Right lobe of liver (tissue), 4 donors: ENCODE measurements around the gene PTPRR.

ENCODE experiments used
- POLR2A ChIP-seq: fragments of 450-650 bp; IDR thresholded peaks from one replicate; pipeline ENCODE4 v1.6.1; 2017; ENCODE audit warnings: antibody characterized with exemption, mild to moderate bottlenecking
- TF ChIP-seq, protein P1 (sequence below), 4 donors: fragments of 200-600 bp in 3 of 4; fragments of 450-650 bp in 1 of 4; IDR thresholded peaks; one replicate each; pipeline versions ENCODE4 v1.5.1 to v1.8.0; 2016 to 2022; ENCODE audit warnings: antibody characterized with exemption in 4 of 4, mild to moderate bottlenecking in 2 of 4
- donor health status: DM: no; HTN: no; CAD: no.
- donor health status: DM: no; HTN: no; CAD: no.
- donor health status: DM: no; HTN: yes; CAD: no.

DNA sequence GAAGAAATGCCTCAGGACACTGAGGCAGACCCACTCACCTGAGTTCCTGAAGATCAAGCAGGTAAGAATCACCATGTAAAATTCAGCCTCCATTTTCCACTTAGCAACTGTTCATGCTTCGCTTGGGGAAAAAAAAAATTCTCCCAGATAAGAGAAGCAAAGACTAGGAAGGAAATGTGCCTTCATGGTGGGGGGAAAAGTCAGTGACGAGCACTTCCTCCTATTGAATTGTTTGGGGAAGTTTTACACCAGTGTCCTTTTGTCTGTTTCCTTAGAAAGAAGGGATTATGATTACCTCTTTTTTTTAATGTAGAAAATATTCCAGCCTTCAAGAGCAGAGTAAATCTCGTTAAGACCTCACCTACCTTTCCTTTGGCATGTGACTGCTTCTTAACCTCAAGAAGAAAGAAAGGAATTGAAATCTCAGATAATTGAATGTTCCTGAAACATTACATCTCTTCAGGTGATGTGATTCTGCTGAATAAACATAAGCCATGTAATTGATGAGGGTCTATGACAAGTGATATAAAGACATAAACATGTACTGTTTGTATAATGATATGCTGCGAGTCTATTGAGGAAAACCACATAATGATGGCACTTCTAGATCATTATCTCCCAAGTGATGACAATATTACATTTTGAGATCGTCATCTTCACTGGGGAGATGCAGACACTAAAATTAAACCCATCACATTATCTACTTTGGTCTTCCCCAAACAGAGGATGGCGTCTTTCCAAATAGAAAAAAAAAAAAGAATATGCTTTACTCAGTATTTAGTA, 283.0 kb downstream of the PTPRR start, which contains the start of gene PTPRB:
- TF ChIP-seq, protein P1, sequence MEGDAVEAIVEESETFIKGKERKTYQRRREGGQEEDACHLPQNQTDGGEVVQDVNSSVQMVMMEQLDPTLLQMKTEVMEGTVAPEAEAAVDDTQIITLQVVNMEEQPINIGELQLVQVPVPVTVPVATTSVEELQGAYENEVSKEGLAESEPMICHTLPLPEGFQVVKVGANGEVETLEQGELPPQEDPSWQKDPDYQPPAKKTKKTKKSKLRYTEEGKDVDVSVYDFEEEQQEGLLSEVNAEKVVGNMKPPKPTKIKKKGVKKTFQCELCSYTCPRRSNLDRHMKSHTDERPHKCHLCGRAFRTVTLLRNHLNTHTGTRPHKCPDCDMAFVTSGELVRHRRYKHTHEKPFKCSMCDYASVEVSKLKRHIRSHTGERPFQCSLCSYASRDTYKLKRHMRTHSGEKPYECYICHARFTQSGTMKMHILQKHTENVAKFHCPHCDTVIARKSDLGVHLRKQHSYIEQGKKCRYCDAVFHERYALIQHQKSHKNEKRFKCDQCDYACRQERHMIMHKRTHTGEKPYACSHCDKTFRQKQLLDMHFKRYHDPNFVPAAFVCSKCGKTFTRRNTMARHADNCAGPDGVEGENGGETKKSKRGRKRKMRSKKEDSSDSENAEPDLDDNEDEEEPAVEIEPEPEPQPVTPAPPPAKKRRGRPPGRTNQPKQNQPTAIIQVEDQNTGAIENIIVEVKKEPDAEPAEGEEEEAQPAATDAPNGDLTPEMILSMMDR (IDR thresholded peaks at IDR 0.05): no peak
- TF ChIP-seq POLR2A: no peak
